WTC11 (cell line): Measurements from ENCODE around the gene FAM181A. TPM values are rescaled to one million over a fixed set of nuclear protein-coding genes. Genes with fewer than 3 reads are reported as not detected.

Source experiments
- ATAC-seq: fragments of 200-7000 bp; cut with Tn5 transposase; 2 replicates; pipeline ENCODE4 v1.10.0; 2021; ENCODE audit warnings: mild to moderate bottlenecking, moderate library complexity
- CTCF ChIA-PET: fragments of 300-600 bp; sonication (Branson Sonifier 250); formaldehyde crosslinking; loops from one replicate; lab custom pipeline; 2021; ENCODE audit warnings: antibody characterized with exemption; lab: Charles Lee
- POLR2A ChIA-PET: fragments of 350-600 bp; sonication (Branson Sonifier 250); formaldehyde crosslinking; loops from one replicate; lab custom pipeline; 2021; ENCODE audit warnings: antibody characterized with exemption; lab: Charles Lee
- DNase-seq: peaks from one replicate; pipeline ENCODE4 v3.0.0; 2021; ENCODE audit warnings: low spot score
- H3K27ac Mint-ChIP-seq: 2 replicates; pipeline ENCODE4 v1.8.0; 2021; ENCODE audit warnings: mixed read lengths
- H3K27me3 Mint-ChIP-seq: 2 replicates; pipeline ENCODE4 v1.8.0; 2021; ENCODE audit warnings: low read depth, mild to moderate bottlenecking, moderate library complexity, mixed read lengths
- H3K36me3 Mint-ChIP-seq: 2 replicates; pipeline ENCODE4 v1.8.0; 2021; ENCODE audit warnings: mixed read lengths
- H3K4me1 Mint-ChIP-seq: 2 replicates; pipeline ENCODE4 v1.8.0; 2022; ENCODE audit warnings: mixed read lengths
- H3K4me3 Mint-ChIP-seq: 2 replicates; pipeline ENCODE4 v1.8.0; 2021; ENCODE audit warnings: mild to moderate bottlenecking, moderate library complexity, mixed read lengths
- H3K9me3 Mint-ChIP-seq: 2 replicates; pipeline ENCODE4 v1.8.0; 2021; ENCODE audit warnings: mixed read lengths
- CREM ChIP-seq: sonication (generic); formaldehyde crosslinking; IDR thresholded peaks from 2 replicates; pipeline ENCODE4 v1.8.1; 2022; ENCODE audit warnings: mild to moderate bottlenecking, missing genetic modification reagents, moderate library complexity
- ELF4 ChIP-seq: sonication (generic); formaldehyde crosslinking; IDR thresholded peaks from 2 replicates; pipeline ENCODE4 v1.8.1; 2022; ENCODE audit warnings: low read depth, mild to moderate bottlenecking, moderate library complexity, missing genetic modification reagents
- HMGXB4 ChIP-seq: sonication (generic); formaldehyde crosslinking; IDR thresholded peaks from 2 replicates; pipeline ENCODE4 v1.8.1; 2023; ENCODE audit warnings: mild to moderate bottlenecking, moderate library complexity, missing genetic modification reagents
- JUN ChIP-seq: sonication (generic); formaldehyde crosslinking; IDR thresholded peaks from 2 replicates; pipeline ENCODE4 v1.8.0; 2023; ENCODE audit warnings: mild to moderate bottlenecking, missing genetic modification reagents
- MAX ChIP-seq: sonication (generic); formaldehyde crosslinking; IDR thresholded peaks from 2 replicates; pipeline ENCODE4 v1.8.0; 2022; ENCODE audit warnings: mild to moderate bottlenecking, missing genetic modification reagents
- NFATC4 ChIP-seq: fragments of 250-450 bp; sonication (Bioruptor Pico); IDR thresholded peaks from 2 replicates; pipeline ENCODE4 v1.9.0; 2021; ENCODE audit warnings: mild to moderate bottlenecking
- NR3C1 ChIP-seq: sonication (generic); formaldehyde crosslinking; conservative IDR thresholded peaks from 2 replicates; pipeline ENCODE4 v1.8.1; 2023; ENCODE audit warnings: low read depth, mild to moderate bottlenecking, missing genetic modification reagents
- RELA ChIP-seq: sonication (generic); formaldehyde crosslinking; IDR thresholded peaks from 2 replicates; pipeline ENCODE4 v1.8.1; 2022; ENCODE audit warnings: missing genetic modification reagents, mild to moderate bottlenecking, borderline replicate concordance
- TCF7 ChIP-seq: sonication (generic); formaldehyde crosslinking; IDR thresholded peaks from 2 replicates; pipeline ENCODE4 v1.8.0; 2022; ENCODE audit warnings: mild to moderate bottlenecking, low read depth, missing genetic modification reagents, moderate library complexity
- USF1 ChIP-seq: sonication (generic); formaldehyde crosslinking; IDR thresholded peaks from 2 replicates; pipeline ENCODE4 v1.8.0; 2022; ENCODE audit warnings: mild to moderate bottlenecking, missing genetic modification reagents
- ZNF232 ChIP-seq: sonication (generic); formaldehyde crosslinking; IDR thresholded peaks from 2 replicates; pipeline ENCODE4 v1.8.0; 2022; ENCODE audit warnings: mild to moderate bottlenecking, missing genetic modification reagents
- ZNF317 ChIP-seq: sonication (generic); formaldehyde crosslinking; IDR thresholded peaks from 2 replicates; pipeline ENCODE4 v1.8.1; 2023; ENCODE audit warnings: low read depth, mild to moderate bottlenecking, moderate library complexity, missing genetic modification reagents, borderline replicate concordance
- total RNA-seq: library from RNA; stranded (reverse); gene quantifications from 3 replicates; pipeline ENCODE4 v1.2.3, GENCODE V29; 2021
- TF ChIP-seq, protein P1 (sequence below): fragments of 250-450 bp; sonication (Bioruptor Pico); IDR thresholded peaks from 2 replicates; pipeline ENCODE4 v1.8.0; 2021; ENCODE audit warnings: mild to moderate bottlenecking
- TF ChIP-seq, protein P2 (sequence below): sonication (generic); formaldehyde crosslinking; IDR thresholded peaks from 2 replicates; pipeline ENCODE4 v1.8.0; 2022; ENCODE audit warnings: missing genetic modification reagents
- TF ChIP-seq, protein P3 (sequence below): sonication (generic); formaldehyde crosslinking; IDR thresholded peaks from 2 replicates; pipeline ENCODE4 v1.8.1; 2023; ENCODE audit warnings: mild to moderate bottlenecking, missing genetic modification reagents
- TF ChIP-seq, protein P4 (sequence below): fragments of 250-450 bp; sonication (Bioruptor Pico); IDR thresholded peaks from 2 replicates; pipeline ENCODE4 v1.9.0; 2021; ENCODE audit warnings: mild to moderate bottlenecking

FAM181A gene
- total RNA-seq, 1 experiment from 2014 or later = not detected

GRCh38 chr14:93950948-93951634, 23.9 kb downstream of the FAM181A start (continued):
- TF ChIP-seq HMGXB4 (CRISPR knock-in tag) (no peak), USF1 (CRISPR knock-in tag) (no peak), MAX (no peak)

GRCh38 chr14:93951635-93952540, 24.7 kb downstream of the FAM181A start:
- no peaks in the 10 kb centered on the region for H3K27me3 Mint-ChIP-seq
- H3K4me1 Mint-ChIP-seq = peaks cover 26% of the 10 kb centered on the region
- DNase-seq = no peak
- ChIA-PET POLR2A (no interaction called here), CTCF (interaction anchor here (0.6 to 5.9 kb wide), 4 partner anchors 11 to 51 kb away, joined by 3 to 66 read pairs (median 6); no protein-coding TSS in a partner anchor)
- H3K27ac Mint-ChIP-seq = no peak overlapping the region
- no peak overlapping the region for H3K4me3 Mint-ChIP-seq
- no peaks in the 10 kb centered on the region for H3K9me3 Mint-ChIP-seq
- ATAC-seq = no peak
- TF ChIP-seq, protein P1, sequence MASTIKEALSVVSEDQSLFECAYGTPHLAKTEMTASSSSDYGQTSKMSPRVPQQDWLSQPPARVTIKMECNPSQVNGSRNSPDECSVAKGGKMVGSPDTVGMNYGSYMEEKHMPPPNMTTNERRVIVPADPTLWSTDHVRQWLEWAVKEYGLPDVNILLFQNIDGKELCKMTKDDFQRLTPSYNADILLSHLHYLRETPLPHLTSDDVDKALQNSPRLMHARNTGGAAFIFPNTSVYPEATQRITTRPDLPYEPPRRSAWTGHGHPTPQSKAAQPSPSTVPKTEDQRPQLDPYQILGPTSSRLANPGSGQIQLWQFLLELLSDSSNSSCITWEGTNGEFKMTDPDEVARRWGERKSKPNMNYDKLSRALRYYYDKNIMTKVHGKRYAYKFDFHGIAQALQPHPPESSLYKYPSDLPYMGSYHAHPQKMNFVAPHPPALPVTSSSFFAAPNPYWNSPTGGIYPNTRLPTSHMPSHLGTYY = no peak
- TF ChIP-seq NFATC4 = no peak
- TF ChIP-seq ZNF232 (CRISPR knock-in tag) = no peak
- no peak for TF ChIP-seq NR3C1 (CRISPR knock-in tag)
- TF ChIP-seq, protein P2, sequence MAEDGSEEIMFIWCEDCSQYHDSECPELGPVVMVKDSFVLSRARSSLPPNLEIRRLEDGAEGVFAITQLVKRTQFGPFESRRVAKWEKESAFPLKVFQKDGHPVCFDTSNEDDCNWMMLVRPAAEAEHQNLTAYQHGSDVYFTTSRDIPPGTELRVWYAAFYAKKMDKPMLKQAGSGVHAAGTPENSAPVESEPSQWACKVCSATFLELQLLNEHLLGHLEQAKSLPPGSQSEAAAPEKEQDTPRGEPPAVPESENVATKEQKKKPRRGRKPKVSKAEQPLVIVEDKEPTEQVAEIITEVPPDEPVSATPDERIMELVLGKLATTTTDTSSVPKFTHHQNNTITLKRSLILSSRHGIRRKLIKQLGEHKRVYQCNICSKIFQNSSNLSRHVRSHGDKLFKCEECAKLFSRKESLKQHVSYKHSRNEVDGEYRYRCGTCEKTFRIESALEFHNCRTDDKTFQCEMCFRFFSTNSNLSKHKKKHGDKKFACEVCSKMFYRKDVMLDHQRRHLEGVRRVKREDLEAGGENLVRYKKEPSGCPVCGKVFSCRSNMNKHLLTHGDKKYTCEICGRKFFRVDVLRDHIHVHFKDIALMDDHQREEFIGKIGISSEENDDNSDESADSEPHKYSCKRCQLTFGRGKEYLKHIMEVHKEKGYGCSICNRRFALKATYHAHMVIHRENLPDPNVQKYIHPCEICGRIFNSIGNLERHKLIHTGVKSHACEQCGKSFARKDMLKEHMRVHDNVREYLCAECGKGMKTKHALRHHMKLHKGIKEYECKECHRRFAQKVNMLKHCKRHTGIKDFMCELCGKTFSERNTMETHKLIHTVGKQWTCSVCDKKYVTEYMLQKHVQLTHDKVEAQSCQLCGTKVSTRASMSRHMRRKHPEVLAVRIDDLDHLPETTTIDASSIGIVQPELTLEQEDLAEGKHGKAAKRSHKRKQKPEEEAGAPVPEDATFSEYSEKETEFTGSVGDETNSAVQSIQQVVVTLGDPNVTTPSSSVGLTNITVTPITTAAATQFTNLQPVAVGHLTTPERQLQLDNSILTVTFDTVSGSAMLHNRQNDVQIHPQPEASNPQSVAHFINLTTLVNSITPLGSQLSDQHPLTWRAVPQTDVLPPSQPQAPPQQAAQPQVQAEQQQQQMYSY (CRISPR knock-in tag) = no peak
- TF ChIP-seq, protein P3, sequence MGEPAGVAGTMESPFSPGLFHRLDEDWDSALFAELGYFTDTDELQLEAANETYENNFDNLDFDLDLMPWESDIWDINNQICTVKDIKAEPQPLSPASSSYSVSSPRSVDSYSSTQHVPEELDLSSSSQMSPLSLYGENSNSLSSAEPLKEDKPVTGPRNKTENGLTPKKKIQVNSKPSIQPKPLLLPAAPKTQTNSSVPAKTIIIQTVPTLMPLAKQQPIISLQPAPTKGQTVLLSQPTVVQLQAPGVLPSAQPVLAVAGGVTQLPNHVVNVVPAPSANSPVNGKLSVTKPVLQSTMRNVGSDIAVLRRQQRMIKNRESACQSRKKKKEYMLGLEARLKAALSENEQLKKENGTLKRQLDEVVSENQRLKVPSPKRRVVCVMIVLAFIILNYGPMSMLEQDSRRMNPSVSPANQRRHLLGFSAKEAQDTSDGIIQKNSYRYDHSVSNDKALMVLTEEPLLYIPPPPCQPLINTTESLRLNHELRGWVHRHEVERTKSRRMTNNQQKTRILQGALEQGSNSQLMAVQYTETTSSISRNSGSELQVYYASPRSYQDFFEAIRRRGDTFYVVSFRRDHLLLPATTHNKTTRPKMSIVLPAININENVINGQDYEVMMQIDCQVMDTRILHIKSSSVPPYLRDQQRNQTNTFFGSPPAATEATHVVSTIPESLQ = no peak
- TF ChIP-seq ZNF317 (CRISPR knock-in tag) = no peak
- no peak for TF ChIP-seq RELA (CRISPR knock-in tag)
- no peak for TF ChIP-seq ELF4
- TF ChIP-seq MAX = no peak
- TF ChIP-seq, protein P4, sequence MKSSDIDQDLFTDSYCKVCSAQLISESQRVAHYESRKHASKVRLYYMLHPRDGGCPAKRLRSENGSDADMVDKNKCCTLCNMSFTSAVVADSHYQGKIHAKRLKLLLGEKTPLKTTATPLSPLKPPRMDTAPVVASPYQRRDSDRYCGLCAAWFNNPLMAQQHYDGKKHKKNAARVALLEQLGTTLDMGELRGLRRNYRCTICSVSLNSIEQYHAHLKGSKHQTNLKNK = no peak
- no peak for TF ChIP-seq TCF7 (CRISPR knock-in tag)
- TF ChIP-seq CREM (CRISPR knock-in tag) = no peak
- no peak for TF ChIP-seq JUN (CRISPR knock-in tag)
- H3K36me3 Mint-ChIP-seq = no peaks in the 10 kb centered on the region
